HCT116 (cell line): ENCODE measurements around the gene EHBP1. TPM values are rescaled to one million over a fixed set of nuclear protein-coding genes. Genes with fewer than 3 reads are reported as not detected.

Experiments
- ATAC-seq: fragments of 200-7000 bp; cut with Tn5 transposase; 2 replicates; pipeline ENCODE4 v1.9.1; 2020; ENCODE audit warnings: mild to moderate bottlenecking, moderate library complexity
- BruUV-seq: library from RNA; stranded (reverse); fragments of 400-500 nt; replicated peaks from 2 replicates; lab custom pipeline; 2021; lab: Mats Ljungman, UMichigan
- CTCF ChIA-PET: fragments of 300-600 bp; sonication (Branson Sonifier 250); formaldehyde crosslinking; loops from one replicate; lab custom pipeline; 2021; ENCODE audit warnings: antibody characterized with exemption; lab: Charles Lee
- POLR2A ChIA-PET: fragments of 300-600, 350-600 bp; sonication (Branson Sonifier 250); formaldehyde crosslinking; loops from one replicate; lab custom pipeline; 2021; ENCODE audit warnings: antibody characterized with exemption; lab: Charles Lee
- RAD21 ChIA-PET, 2 experiments: fragments of 300-600 bp; sonication (Branson Sonifier 250); formaldehyde crosslinking; loops; one replicate each; lab custom pipeline; 2023; ENCODE audit warnings: low total read pairs in 2 of 2; ENCODE audit not compliant: uncharacterized antibody in 2 of 2, unreplicated experiment in 2 of 2, low non-redundant PET in 1 of 2; lab: Charles Lee
- DNase-seq: peaks from one replicate; pipeline ENCODE4 v3.0.0-alpha.2; 2010; ENCODE audit warnings: low read depth, low spot score
- H2AFZ ChIP-seq: fragments of 200-600 bp; shearing (Covaris generic), sonication (generic); 2 replicates; pipeline ENCODE4 v1.6.1; 2017; ENCODE audit warnings: low read depth, mixed run types, mixed read lengths, antibody characterized with exemption, low read length; ENCODE audit not compliant: poor library complexity, severe bottlenecking
- H3K27ac ChIP-seq: 2 replicates; pipeline ENCODE4 v1.5.1; 2012; ENCODE audit warnings: low read depth, low read length
- H3K27me3 ChIP-seq: fragments of 200-600 bp; sonication (generic); 2 replicates; pipeline ENCODE4 v1.6.1; 2016; ENCODE audit warnings: mixed run types, low read length, mixed read lengths; ENCODE audit not compliant: insufficient read depth
- H3K36me3 ChIP-seq, 2 experiments: fragments of 200-500 bp in 1 of 2; fragments of 200-600 bp in 1 of 2; sonication (Bioruptor generic) in 1 of 2; sonication (generic) in 1 of 2; 2 replicates each; pipeline versions ENCODE4 v1.5.1 to v1.6.1; 2014 to 2016; ENCODE audit warnings: low read length in 2 of 2, inconsistent platforms in 1 of 2, mixed read lengths in 1 of 2, mixed run types in 1 of 2; ENCODE audit not compliant: insufficient read depth in 2 of 2, control insufficient read depth in 1 of 2
- H3K4me1 ChIP-seq, 2 experiments: fragments of 200-600 bp in 1 of 2; sonication (generic) in 1 of 2; 2 replicates each; pipeline versions ENCODE4 v1.5.1 to v1.6.1; 2012 to 2017; ENCODE audit warnings: low read length in 2 of 2, inconsistent platforms in 1 of 2, mild to moderate bottlenecking in 1 of 2, mixed read lengths in 1 of 2, mixed run types in 1 of 2, moderate library complexity in 1 of 2; ENCODE audit not compliant: insufficient read depth in 2 of 2, control insufficient read depth in 1 of 2
- H3K4me2 ChIP-seq: fragments of 200-600 bp; sonication (generic); 2 replicates; pipeline ENCODE4 v1.6.1; 2017; ENCODE audit warnings: mixed run types, low read length, mixed read lengths
- H3K4me3 ChIP-seq, 2 experiments: fragments of 200-600 bp in 1 of 2; sonication (generic) in 1 of 2; replicated peaks in 1 of 2; 2 replicates each; pipeline ENCODE4 v1.5.1; 2011 to 2016; ENCODE audit warnings: low read length in 2 of 2, control low read depth in 1 of 2, low read depth in 1 of 2, mild to moderate bottlenecking in 1 of 2, mixed read lengths in 1 of 2, mixed run types in 1 of 2
- H3K79me2 ChIP-seq: fragments of 200-600 bp; sonication (generic); 2 replicates; pipeline ENCODE4 v1.6.1; 2017; ENCODE audit warnings: mild to moderate bottlenecking, mixed run types, low read length, moderate library complexity, mixed read lengths; ENCODE audit not compliant: insufficient read depth
- H3K9ac ChIP-seq: fragments of 200-600 bp; sonication (generic); 2 replicates; pipeline ENCODE4 v1.6.1; 2016; ENCODE audit warnings: low read length, mixed read lengths
- H3K9me2 ChIP-seq: fragments of 200-600 bp; sonication (generic), shearing (Covaris generic); 2 replicates; pipeline ENCODE4 v1.6.1; 2017; ENCODE audit warnings: mixed run types, mild to moderate bottlenecking, moderate library complexity; ENCODE audit not compliant: insufficient read depth
- H3K9me3 ChIP-seq, 2 experiments: fragments of 200-500 bp in 1 of 2; fragments of 200-600 bp in 1 of 2; sonication (Bioruptor generic) in 1 of 2; sonication (generic) in 1 of 2; 2 replicates each; pipeline ENCODE4 v1.6.1; 2014 to 2017; ENCODE audit warnings: low read length in 2 of 2, mixed read lengths in 2 of 2, inconsistent platforms in 1 of 2, low read depth in 1 of 2, mild to moderate bottlenecking in 1 of 2, mixed run types in 1 of 2, moderate library complexity in 1 of 2; ENCODE audit not compliant: control insufficient read depth in 1 of 2, insufficient read depth in 1 of 2
- H4K20me1 ChIP-seq: fragments of 200-600 bp; sonication (generic), shearing (Covaris generic); 2 replicates; pipeline ENCODE4 v1.6.1; 2017; ENCODE audit warnings: mixed run types, mild to moderate bottlenecking, moderate library complexity; ENCODE audit not compliant: insufficient read depth
- ATF3 ChIP-seq: IDR thresholded peaks from 2 replicates; pipeline ENCODE4 v1.6.1; 2012
- CBX3 ChIP-seq: IDR thresholded peaks from 2 replicates; pipeline ENCODE4 v1.6.1; 2012; ENCODE audit warnings: low read depth
- CTCF ChIP-seq, 3 experiments: fragments of 200-600 bp in 1 of 3; sonication (generic) in 1 of 3; IDR thresholded peaks in 2 of 3; conservative IDR thresholded peaks in 1 of 3; 2 replicates each; pipeline ENCODE4 v1.5.1; 2012 to 2017; ENCODE audit warnings: low read depth in 2 of 3, low read length in 2 of 3, antibody characterized with exemption in 1 of 3, borderline replicate concordance in 1 of 3, control low read depth in 1 of 3, mild to moderate bottlenecking in 1 of 3, mixed read lengths in 1 of 3, mixed run types in 1 of 3, moderate library complexity in 1 of 3; ENCODE audit not compliant: insufficient read depth in 1 of 3
- EGR1 ChIP-seq: IDR thresholded peaks from 2 replicates; pipeline ENCODE4 v1.6.1; 2012; ENCODE audit warnings: low read depth
- ELF1 ChIP-seq: IDR thresholded peaks from 2 replicates; pipeline ENCODE4 v1.6.1; 2012; ENCODE audit warnings: low read depth, borderline replicate concordance
- FOSL1 ChIP-seq: IDR thresholded peaks from 2 replicates; pipeline ENCODE4 v1.6.1; 2012; ENCODE audit warnings: low read depth
- MAX ChIP-seq: IDR thresholded peaks from 2 replicates; pipeline ENCODE4 v1.6.1; 2012
- POLR2A ChIP-seq: IDR thresholded peaks from 2 replicates; pipeline ENCODE4 v1.7.0; 2011; ENCODE audit warnings: borderline replicate concordance; ENCODE audit not compliant: insufficient read depth, insufficient read length; ENCODE audit errors: extremely low read depth
- RAD21 ChIP-seq: IDR thresholded peaks from 2 replicates; pipeline ENCODE4 v1.6.1; 2012; ENCODE audit warnings: low read depth, mild to moderate bottlenecking
- REST ChIP-seq: IDR thresholded peaks from 2 replicates; pipeline ENCODE4 v1.6.1; 2012; ENCODE audit warnings: low read depth
- SIN3A ChIP-seq: IDR thresholded peaks from 2 replicates; pipeline ENCODE4 v1.6.1; 2012; ENCODE audit warnings: low read depth
- SP1 ChIP-seq: IDR thresholded peaks from 2 replicates; pipeline ENCODE4 v1.6.1; 2012; ENCODE audit warnings: low read depth
- SRF ChIP-seq: IDR thresholded peaks from 2 replicates; pipeline ENCODE4 v1.6.1; 2012; ENCODE audit warnings: low read depth
- TCF7L2 ChIP-seq: IDR thresholded peaks from 2 replicates; pipeline ENCODE4 v1.7.0; 2011; ENCODE audit warnings: borderline replicate concordance, inconsistent platforms; ENCODE audit not compliant: insufficient read depth, insufficient read length; ENCODE audit errors: extremely low read depth
- ZBTB33 ChIP-seq: IDR thresholded peaks from 2 replicates; pipeline ENCODE4 v1.6.1; 2011; ENCODE audit warnings: mild to moderate bottlenecking, low read length, moderate library complexity; ENCODE audit not compliant: insufficient replicate concordance; ENCODE audit errors: extremely low read depth
- ZNF274 ChIP-seq: fragments of 200-500 bp; sonication (Bioruptor generic); IDR thresholded peaks from 2 replicates; pipeline ENCODE4 v1.6.1; 2014; ENCODE audit warnings: mild to moderate bottlenecking, low read depth, low read length, inconsistent platforms
- intact Hi-C: fragments of 100-400 bp; cut with micrococcal nuclease; formaldehyde crosslinking; loops from 2 replicates; pipeline ENCODE4 v1.10.0; 2022
- total RNA-seq: library from RNA; stranded (reverse); gene quantifications from one replicate; pipeline ENCODE4 v1.2.1, GENCODE V29; 2021; ENCODE audit not compliant: unreplicated experiment

EHBP1 gene
- total RNA-seq, 1 experiment from 2014 or later = 89.9 TPM

- DNase-seq = no peak
- TF ChIP-seq SP1 = no peak
- no peak for TF ChIP-seq ZNF274
- no peak for TF ChIP-seq FOSL1
- TF ChIP-seq POLR2A = no peak
- no peak for TF ChIP-seq MAX
- TF ChIP-seq CTCF (IDR thresholded peaks at IDR 0.05 in 2 of 3, conservative IDR thresholded peaks at IDR 0.05 in 1 of 3; ENCODE audit: borderline replicate concordance in 1 of 3, insufficient read depth in 1 of 3, low read depth in 2 of 3, low read length in 2 of 3) = no peak
- TF ChIP-seq REST = no peak
- TF ChIP-seq SRF = no peak
- TF ChIP-seq EGR1 = no peak
- no peak for TF ChIP-seq RAD21
- no peak for TF ChIP-seq SIN3A
- TF ChIP-seq ELF1 = no peak
- TF ChIP-seq CBX3 = no peak
- TF ChIP-seq TCF7L2 = no peak
- no peak for TF ChIP-seq ZBTB33
- no peak for TF ChIP-seq ATF3
- H3K27me3 ChIP-seq = no peaks in the 10 kb centered on the region
- H3K4me2 ChIP-seq = no peak overlapping the region
- ChIA-PET CTCF (no interaction called here), RAD21 (no interaction called here), POLR2A (no interaction called here)
- no peak overlapping the region for H3K4me3 ChIP-seq
- intact Hi-C loops = no loop called here
- H3K9me3 ChIP-seq = no peaks in the 10 kb centered on the region
- no peaks in the 10 kb centered on the region for H3K9me2 ChIP-seq
- 0 out of 2 replicates have a peak, but pooled peaks cover 5% of the 10 kb centered on the region for H3K79me2 ChIP-seq
- H3K9ac ChIP-seq = no peak overlapping the region
- no peak for ATAC-seq
- 0 out of 2 replicates have a peak, but pooled peaks cover 3% of the 10 kb centered on the region for H4K20me1 ChIP-seq
- H3K36me3 ChIP-seq = peaks cover 5 to 16% of the 10 kb centered on the region in 2 experiments; a peak in 3 of 4 replicates
- H3K4me1 ChIP-seq = no peaks in the 10 kb centered on the region
- no peak overlapping the region for H2AFZ ChIP-seq
- H3K27ac ChIP-seq = no peak overlapping the region
- BruUV-seq = no TSS peak
These were observed 238.8 kb downstream of the EHBP1 start for GRCh38 chr2:62944362-62944761.
